ENCODE results near the gene UGT1A3. TPM values are rescaled to one million over a fixed set of nuclear protein-coding genes. Genes with fewer than 3 reads are reported as not detected.
A peak's percentile ranks its signal among the peaks of the same experiment; 100 is the strongest.

UGT1A3 gene
- total and polyA plus RNA-seq, 8 donors = 1.3 to 10.7 (median 7.8) TPM; not detected in 4

DNA sequence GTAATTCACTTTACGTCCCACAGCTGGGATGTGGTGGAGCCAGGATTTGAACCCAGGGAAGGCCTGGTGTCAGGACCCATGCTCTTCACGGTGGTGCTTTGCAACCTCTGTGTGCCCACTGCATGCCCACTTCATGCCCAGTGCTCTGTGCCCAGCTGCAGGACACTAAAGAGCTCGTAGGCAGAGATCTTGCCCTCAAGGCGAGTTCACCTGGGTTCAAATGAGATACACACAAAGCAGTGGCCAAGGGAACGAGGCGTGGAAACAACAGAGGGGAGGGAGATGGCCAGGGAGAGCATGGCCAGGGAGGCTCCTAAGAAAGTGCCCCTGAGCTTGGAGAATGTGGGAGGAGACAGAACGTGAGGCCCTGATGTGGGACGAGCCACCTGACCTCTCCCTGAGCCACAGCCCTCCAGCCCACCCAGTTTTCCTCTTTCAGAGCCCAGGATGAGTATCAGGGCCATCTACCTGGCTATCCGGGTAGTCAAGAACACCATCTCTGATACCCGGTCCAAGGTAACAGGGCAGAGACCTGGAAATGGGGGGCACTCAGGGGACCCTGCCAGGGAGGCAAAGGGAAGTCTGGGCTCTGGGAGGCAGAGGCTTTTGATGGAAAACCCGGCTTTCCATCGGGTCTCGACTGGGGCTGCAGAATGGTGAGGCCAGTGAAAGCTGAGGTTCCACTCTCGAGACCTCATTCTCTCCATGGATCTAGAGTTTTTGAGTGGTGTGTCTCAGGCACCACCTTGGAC lies 69.7 kb downstream of the UGT1A3 start:
- intact Hi-C loops (cut with DNase I; ENCODE audit: low total_unique reads) = no loop called here
- Histone ChIP-seq H3K4me1 (no peaks in the 10 kb centered on the region), H3K9me3 (no peaks in the 10 kb centered on the region), H3K4me3 (no peak overlapping the region), H3K36me3 (no peaks in the 10 kb centered on the region), H3K27ac (no peak overlapping the region), H3K27me3 (peaks cover 0 to 5% (median 0%) of the 10 kb centered on the region in 3 donors)
- WGBS, 5 donors = 72 to 85% (median 82%) methylated on average over 13 to 14 of the region's 14 CpGs
- TF ChIP-seq POLR2AphosphoS5 (IDR thresholded peaks at IDR 0.05) (no peak), POLR2A (IDR thresholded peaks at IDR 0.05) (no peak), EP300 (IDR thresholded peaks at IDR 0.05) (no peak)
- TF ChIP-seq, protein P1, sequence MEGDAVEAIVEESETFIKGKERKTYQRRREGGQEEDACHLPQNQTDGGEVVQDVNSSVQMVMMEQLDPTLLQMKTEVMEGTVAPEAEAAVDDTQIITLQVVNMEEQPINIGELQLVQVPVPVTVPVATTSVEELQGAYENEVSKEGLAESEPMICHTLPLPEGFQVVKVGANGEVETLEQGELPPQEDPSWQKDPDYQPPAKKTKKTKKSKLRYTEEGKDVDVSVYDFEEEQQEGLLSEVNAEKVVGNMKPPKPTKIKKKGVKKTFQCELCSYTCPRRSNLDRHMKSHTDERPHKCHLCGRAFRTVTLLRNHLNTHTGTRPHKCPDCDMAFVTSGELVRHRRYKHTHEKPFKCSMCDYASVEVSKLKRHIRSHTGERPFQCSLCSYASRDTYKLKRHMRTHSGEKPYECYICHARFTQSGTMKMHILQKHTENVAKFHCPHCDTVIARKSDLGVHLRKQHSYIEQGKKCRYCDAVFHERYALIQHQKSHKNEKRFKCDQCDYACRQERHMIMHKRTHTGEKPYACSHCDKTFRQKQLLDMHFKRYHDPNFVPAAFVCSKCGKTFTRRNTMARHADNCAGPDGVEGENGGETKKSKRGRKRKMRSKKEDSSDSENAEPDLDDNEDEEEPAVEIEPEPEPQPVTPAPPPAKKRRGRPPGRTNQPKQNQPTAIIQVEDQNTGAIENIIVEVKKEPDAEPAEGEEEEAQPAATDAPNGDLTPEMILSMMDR (IDR thresholded peaks at IDR 0.05) = no peak
- DNase-seq = peak in 1 of 2 donors; percentile 17

DNA sequence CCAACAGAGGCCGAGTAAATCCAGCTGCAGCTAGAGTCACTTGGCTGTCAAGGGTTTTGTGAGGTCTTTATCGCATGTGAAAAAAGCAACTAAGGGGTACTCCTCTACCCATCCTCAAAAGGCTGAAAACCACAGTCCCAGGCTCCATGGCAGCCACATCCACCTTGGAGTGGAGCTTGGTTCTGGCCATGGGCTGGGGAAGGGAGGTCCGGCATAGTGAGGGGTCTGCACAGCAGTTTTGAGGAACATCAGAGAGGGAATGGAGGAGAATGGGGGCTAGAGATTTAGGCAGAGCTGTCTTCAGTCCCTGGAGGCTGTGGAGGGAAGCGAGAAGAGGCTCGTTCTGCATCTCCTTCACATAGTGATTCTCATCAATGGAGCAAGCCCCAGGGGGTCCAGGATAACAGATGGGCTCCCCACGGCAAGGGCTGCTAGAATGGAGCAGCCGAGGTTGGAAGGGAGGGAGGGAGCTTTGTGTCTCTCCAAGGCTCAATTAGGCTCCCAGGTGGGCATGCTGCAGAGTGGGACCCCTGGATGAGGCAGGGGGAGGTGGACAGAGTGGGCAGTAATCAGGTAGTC lies 70.3 kb downstream of the UGT1A3 start:
- DNase-seq = peak in 1 of 2 donors; percentile 10
- Histone ChIP-seq H3K4me1 (no peaks in the 10 kb centered on the region), H3K27me3 (peaks cover 0 to 11% (median 0%) of the 10 kb centered on the region in 3 donors), H3K9me3 (no peaks in the 10 kb centered on the region), H3K27ac (no peak overlapping the region), H3K4me3 (no peak overlapping the region), H3K36me3 (no peaks in the 10 kb centered on the region)
- intact Hi-C loops (cut with DNase I; ENCODE audit: low total_unique reads) = no loop called here
- 58 to 65% (median 64%) methylated on average over 7 of the region's 7 CpGs for WGBS, 5 donors
- TF ChIP-seq, protein P1 (IDR thresholded peaks at IDR 0.05) = no peak
- TF ChIP-seq POLR2A (IDR thresholded peaks at IDR 0.05) (no peak), EP300 (IDR thresholded peaks at IDR 0.05) (no peak), POLR2AphosphoS5 (IDR thresholded peaks at IDR 0.05) (no peak)

DNA sequence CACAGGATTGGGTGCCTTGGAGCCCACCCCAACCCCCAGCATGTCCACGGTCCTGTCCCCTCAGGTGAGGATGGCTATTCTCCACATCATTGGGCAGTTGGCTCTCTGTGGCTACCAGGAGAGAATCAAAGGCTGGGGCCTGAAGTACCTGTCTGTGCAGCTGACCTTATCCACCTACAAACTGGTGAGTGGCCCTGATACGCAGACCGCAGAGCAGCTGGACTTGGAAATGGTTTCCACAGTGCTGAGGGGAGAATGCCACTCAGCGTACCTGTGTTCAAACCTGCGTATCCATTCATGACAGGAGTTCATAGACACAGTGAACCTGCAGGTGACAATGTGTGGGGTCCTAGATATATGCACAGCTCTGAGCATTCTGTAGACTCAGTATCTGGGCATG lies 70.9 kb downstream of the UGT1A3 start:
- 43 to 82% (median 56%) methylated on average over 4 to 5 of the region's 5 CpGs for WGBS, 5 donors
- Histone ChIP-seq H3K36me3 (no peaks in the 10 kb centered on the region), H3K9me3 (no peaks in the 10 kb centered on the region), H3K27me3 (peaks cover 0 to 13% (median 0%) of the 10 kb centered on the region in 3 donors), H3K27ac (no peak overlapping the region), H3K4me1 (no peaks in the 10 kb centered on the region), H3K4me3 (no peak overlapping the region)
- intact Hi-C loops (cut with DNase I; ENCODE audit: low total_unique reads) = no loop called here
- DNase-seq = no peak
- no peak for TF ChIP-seq EP300 (IDR thresholded peaks at IDR 0.05)
- TF ChIP-seq, protein P1 (IDR thresholded peaks at IDR 0.05) = no peak
- TF ChIP-seq POLR2AphosphoS5 (IDR thresholded peaks at IDR 0.05) = no peak
- TF ChIP-seq POLR2A (IDR thresholded peaks at IDR 0.05) = no peak

DNA sequence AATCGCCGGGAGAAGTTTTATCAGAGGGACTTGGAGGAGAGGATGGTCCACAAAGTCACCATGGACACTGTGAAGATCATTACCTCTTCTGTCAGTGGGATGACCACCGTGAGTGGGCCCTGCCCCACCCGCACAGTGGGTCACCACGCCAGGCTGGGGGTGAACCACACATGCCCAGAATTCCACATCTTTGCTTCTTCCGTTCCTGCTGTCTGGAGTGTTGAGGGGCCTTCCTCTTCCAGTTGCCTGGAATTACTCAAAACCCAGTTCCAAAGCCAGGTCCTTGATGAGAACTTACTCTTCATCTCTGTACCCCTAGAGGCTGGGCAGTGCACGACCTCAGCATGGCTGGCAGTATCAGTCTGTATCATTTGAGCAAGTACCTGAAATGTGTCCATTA lies 71.4 kb downstream of the UGT1A3 start:
- peak in 1 of 2 donors; percentile 9 for DNase-seq
- no peak overlapping the region for H3K27ac ChIP-seq
- no peaks in the 10 kb centered on the region for H3K36me3 ChIP-seq
- WGBS, 5 donors = 75 to 84% (median 79%) methylated on average over 7 of the region's 7 CpGs
- peaks cover 0 to 13% (median 0%) of the 10 kb centered on the region in 3 donors for H3K27me3 ChIP-seq
- H3K4me1 ChIP-seq = no peaks in the 10 kb centered on the region
- H3K9me3 ChIP-seq = no peaks in the 10 kb centered on the region
- TF ChIP-seq POLR2A (IDR thresholded peaks at IDR 0.05) (no peak), EP300 (IDR thresholded peaks at IDR 0.05) (no peak), POLR2AphosphoS5 (IDR thresholded peaks at IDR 0.05) (no peak)
- TF ChIP-seq, protein P1 (IDR thresholded peaks at IDR 0.05) = no peak
- intact Hi-C loops (cut with DNase I; ENCODE audit: low total_unique reads) = no loop called here
- H3K4me3 ChIP-seq = no peak overlapping the region
